GM18520 (cell line): Measurements from ENCODE around the gene MFSD11.
A peak's percentile ranks its signal among the peaks of the same experiment; 100 is the strongest.
"Not testable (repeated sequence)": the region's sequence is repeated elsewhere in the genome, so short reads cannot be mapped to it uniquely, and the experiment has no call there.

ENCODE experiments used
- ATAC-seq: cut with Tn5 transposase; IDR thresholded peaks from one replicate; pipeline ENCODE4 v1.9.1; 2021; ENCODE audit not compliant: unreplicated experiment

The MFSD11 gene

GRCh38 chr17:76737676-76738467 lies at the start of gene MFSD11:
Gene MFSD11, plus strand, starts transcription at chr17:76738119. Its CDS starts 234 bp downstream, at chr17:76738353.
- peak; percentile 30 for ATAC-seq

GRCh38 chr17:76688165-76688622 lies 49.7 kb upstream of the MFSD11 start:
- no peak for ATAC-seq

- ATAC-seq, result no peak
Measured at GRCh38 chr17:76689859-76690258, 48.1 kb upstream of the MFSD11 start.

GRCh38 chr17:76690596-76691280 lies 47.2 kb upstream of the MFSD11 start:
- ATAC-seq, result no peak

- no peak for ATAC-seq
Measured at GRCh38 chr17:76691379-76692191, 46.3 kb upstream of the MFSD11 start.

GRCh38 chr17:76695059-76695831 lies 42.7 kb upstream of the MFSD11 start:
- no peak for ATAC-seq

- no peak for ATAC-seq
Measured at GRCh38 chr17:76696763-76697701, 40.9 kb upstream of the MFSD11 start.

GRCh38 chr17:76697702-76698465 lies 40.0 kb upstream of the MFSD11 start:
- no peak for ATAC-seq

- ATAC-seq, result not testable (repeated sequence)
Measured at GRCh38 chr17:76698466-76698977, 39.4 kb upstream of the MFSD11 start.

GRCh38 chr17:76700270-76700616 lies 37.7 kb upstream of the MFSD11 start:
- no peak for ATAC-seq

GRCh38 chr17:76700617-76701470 lies 37.1 kb upstream of the MFSD11 start:
- ATAC-seq, result no peak

- no peak for ATAC-seq
Measured at GRCh38 chr17:76701471-76701967, 36.4 kb upstream of the MFSD11 start.

- no peak for ATAC-seq
Measured at GRCh38 chr17:76702076-76702475, 35.8 kb upstream of the MFSD11 start.

GRCh38 chr17:76702941-76703637 lies 34.8 kb upstream of the MFSD11 start:
- no peak for ATAC-seq

GRCh38 chr17:76704805-76705204 lies 33.1 kb upstream of the MFSD11 start:
- no peak for ATAC-seq

GRCh38 chr17:76706817-76707216 lies 31.1 kb upstream of the MFSD11 start:
- ATAC-seq, result no peak
